HG03103 (cell line): ENCODE measurements around the gene HSDL2.
A peak's percentile ranks its signal among the peaks of the same experiment; 100 is the strongest.

Experiments used
- ATAC-seq: cut with Tn5 transposase; IDR thresholded peaks from one replicate; pipeline ENCODE4 v1.9.1; 2021; ENCODE audit warnings: low read depth; ENCODE audit not compliant: unreplicated experiment

The HSDL2 gene

GRCh38 chr9:112380102-112380824 is at the start of gene HSDL2:
TSS of gene HSDL2 (plus strand) at chr9:112380108. CDS start at chr9:112380164, 56 bp downstream.
- ATAC-seq, result peak; percentile 15

GRCh38 chr9:112331674-112331952 is 48.3 kb upstream of the HSDL2 start:
- no peak for ATAC-seq

GRCh38 chr9:112332214-112332613 is 47.7 kb upstream of the HSDL2 start:
- ATAC-seq, result no peak

- no peak for ATAC-seq
Observed at GRCh38 chr9:112332674-112332976, 47.3 kb upstream of the HSDL2 start.

- peak; percentile 39 for ATAC-seq
Observed at GRCh38 chr9:112332977-112333638, 46.8 kb upstream of the HSDL2 start, which contains the start of gene PTBP3. TSS of gene PTBP3 (minus strand) at chr9:112333619. CDS start at chr9:112297865, 35,754 bp downstream.

GRCh38 chr9:112333639-112334431 is 46.1 kb upstream of the HSDL2 start:
- ATAC-seq, result peak; percentile 69

- ATAC-seq, result no peak
Observed at GRCh38 chr9:112334432-112334841, 45.5 kb upstream of the HSDL2 start.

- ATAC-seq, result no peak
Observed at GRCh38 chr9:112337547-112337946, 42.4 kb upstream of the HSDL2 start.

- no peak for ATAC-seq
Observed at GRCh38 chr9:112338561-112338960, 41.3 kb upstream of the HSDL2 start.

- no peak for ATAC-seq
Observed at GRCh38 chr9:112339886-112340285, 40.0 kb upstream of the HSDL2 start.

GRCh38 chr9:112341730-112342129 is 38.2 kb upstream of the HSDL2 start:
- no peak for ATAC-seq

- no peak for ATAC-seq
Observed at GRCh38 chr9:112348257-112349007, 31.5 kb upstream of the HSDL2 start.

- ATAC-seq, result no peak
Observed at GRCh38 chr9:112349008-112349333, 30.9 kb upstream of the HSDL2 start.

GRCh38 chr9:112351184-112351583 is 28.7 kb upstream of the HSDL2 start:
- no peak for ATAC-seq

- ATAC-seq, result no peak
Observed at GRCh38 chr9:112352209-112352608, 27.7 kb upstream of the HSDL2 start.

- ATAC-seq, result no peak
Observed at GRCh38 chr9:112354081-112354743, 25.7 kb upstream of the HSDL2 start.

- ATAC-seq, result no peak
Observed at GRCh38 chr9:112355427-112355897, 24.4 kb upstream of the HSDL2 start.

- ATAC-seq, result no peak
Observed at GRCh38 chr9:112360047-112360804, 19.7 kb upstream of the HSDL2 start.

- no peak for ATAC-seq
Observed at GRCh38 chr9:112361601-112362000, 18.3 kb upstream of the HSDL2 start.

GRCh38 chr9:112364761-112365160 is 15.1 kb upstream of the HSDL2 start:
- no peak for ATAC-seq
